ENCODE data around the gene KRR1. TPM values are rescaled to one million over a fixed set of nuclear protein-coding genes. Genes with fewer than 3 reads are reported as not detected.

KRR1 gene
- total RNA-seq, 1 experiment from 2014 or later: 192 TPM

DNA sequence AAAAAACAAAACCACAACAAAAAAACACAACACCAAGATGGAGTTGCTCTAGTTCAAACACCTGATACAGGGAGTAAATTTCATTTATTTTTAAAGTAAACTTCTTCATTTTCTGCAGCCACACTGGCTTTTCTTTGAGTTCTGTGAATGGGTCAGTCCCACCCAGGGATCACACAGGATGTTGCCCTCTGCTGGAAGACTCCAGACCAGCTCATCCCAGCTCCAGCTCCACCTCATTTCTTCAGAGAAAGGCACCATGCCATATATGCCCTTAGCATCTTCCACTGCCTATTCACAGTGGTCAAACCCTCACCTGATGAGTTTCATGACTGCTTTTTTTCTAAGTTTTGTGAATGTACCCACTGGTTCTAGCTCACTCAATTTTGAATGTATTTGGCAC is 22.9 kb downstream of the KRR1 start:
- no peak overlapping the region for H3K9ac ChIP-seq (ENCODE audit: low read length)
- no TSS peak for BruUV-seq (replicated peaks)
- no peak for TF ChIP-seq ELF1 (IDR thresholded peaks at IDR 0.05; ENCODE audit: borderline replicate concordance, low read depth)
- TF ChIP-seq SRF (IDR thresholded peaks at IDR 0.05; ENCODE audit: low read depth): no peak
- no peak for TF ChIP-seq SP1 (IDR thresholded peaks at IDR 0.05; ENCODE audit: low read depth)
- TF ChIP-seq POLR2AphosphoS5 (IDR thresholded peaks at IDR 0.05; ENCODE audit: low read depth, low read length): 0 out of 2 replicates have a peak, but pooled peaks have one; percentile 16
- no peak for TF ChIP-seq ZFX (IDR thresholded peaks at IDR 0.05)
- TF ChIP-seq, protein P1, sequence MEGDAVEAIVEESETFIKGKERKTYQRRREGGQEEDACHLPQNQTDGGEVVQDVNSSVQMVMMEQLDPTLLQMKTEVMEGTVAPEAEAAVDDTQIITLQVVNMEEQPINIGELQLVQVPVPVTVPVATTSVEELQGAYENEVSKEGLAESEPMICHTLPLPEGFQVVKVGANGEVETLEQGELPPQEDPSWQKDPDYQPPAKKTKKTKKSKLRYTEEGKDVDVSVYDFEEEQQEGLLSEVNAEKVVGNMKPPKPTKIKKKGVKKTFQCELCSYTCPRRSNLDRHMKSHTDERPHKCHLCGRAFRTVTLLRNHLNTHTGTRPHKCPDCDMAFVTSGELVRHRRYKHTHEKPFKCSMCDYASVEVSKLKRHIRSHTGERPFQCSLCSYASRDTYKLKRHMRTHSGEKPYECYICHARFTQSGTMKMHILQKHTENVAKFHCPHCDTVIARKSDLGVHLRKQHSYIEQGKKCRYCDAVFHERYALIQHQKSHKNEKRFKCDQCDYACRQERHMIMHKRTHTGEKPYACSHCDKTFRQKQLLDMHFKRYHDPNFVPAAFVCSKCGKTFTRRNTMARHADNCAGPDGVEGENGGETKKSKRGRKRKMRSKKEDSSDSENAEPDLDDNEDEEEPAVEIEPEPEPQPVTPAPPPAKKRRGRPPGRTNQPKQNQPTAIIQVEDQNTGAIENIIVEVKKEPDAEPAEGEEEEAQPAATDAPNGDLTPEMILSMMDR (IDR thresholded peaks at IDR 0.05 in 2 of 3, conservative IDR thresholded peaks at IDR 0.05 in 1 of 3; ENCODE audit: borderline replicate concordance in 1 of 3, insufficient read depth in 1 of 3, low read depth in 2 of 3, low read length in 2 of 3): peak; percentile 23 to 54 (median 43); a peak in 5 of 6 replicates
- TF ChIP-seq, protein P2, sequence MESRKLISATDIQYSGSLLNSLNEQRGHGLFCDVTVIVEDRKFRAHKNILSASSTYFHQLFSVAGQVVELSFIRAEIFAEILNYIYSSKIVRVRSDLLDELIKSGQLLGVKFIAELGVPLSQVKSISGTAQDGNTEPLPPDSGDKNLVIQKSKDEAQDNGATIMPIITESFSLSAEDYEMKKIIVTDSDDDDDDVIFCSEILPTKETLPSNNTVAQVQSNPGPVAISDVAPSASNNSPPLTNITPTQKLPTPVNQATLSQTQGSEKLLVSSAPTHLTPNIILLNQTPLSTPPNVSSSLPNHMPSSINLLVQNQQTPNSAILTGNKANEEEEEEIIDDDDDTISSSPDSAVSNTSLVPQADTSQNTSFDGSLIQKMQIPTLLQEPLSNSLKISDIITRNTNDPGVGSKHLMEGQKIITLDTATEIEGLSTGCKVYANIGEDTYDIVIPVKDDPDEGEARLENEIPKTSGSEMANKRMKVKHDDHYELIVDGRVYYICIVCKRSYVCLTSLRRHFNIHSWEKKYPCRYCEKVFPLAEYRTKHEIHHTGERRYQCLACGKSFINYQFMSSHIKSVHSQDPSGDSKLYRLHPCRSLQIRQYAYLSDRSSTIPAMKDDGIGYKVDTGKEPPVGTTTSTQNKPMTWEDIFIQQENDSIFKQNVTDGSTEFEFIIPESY (IDR thresholded peaks at IDR 0.05; ENCODE audit: extremely low read depth, insufficient replicate concordance, low read length): no peak
- TF ChIP-seq RAD21 (IDR thresholded peaks at IDR 0.05; ENCODE audit: low read depth): 0 out of 2 replicates have a peak, but pooled peaks have one; percentile 7
- TF ChIP-seq, protein P3, sequence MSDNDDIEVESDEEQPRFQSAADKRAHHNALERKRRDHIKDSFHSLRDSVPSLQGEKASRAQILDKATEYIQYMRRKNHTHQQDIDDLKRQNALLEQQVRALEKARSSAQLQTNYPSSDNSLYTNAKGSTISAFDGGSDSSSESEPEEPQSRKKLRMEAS (IDR thresholded peaks at IDR 0.05): no peak
- TF ChIP-seq POLR2A (IDR thresholded peaks at IDR 0.05; ENCODE audit: borderline replicate concordance, extremely low read depth, insufficient read depth, insufficient read length): no peak
- TF ChIP-seq, protein P4, sequence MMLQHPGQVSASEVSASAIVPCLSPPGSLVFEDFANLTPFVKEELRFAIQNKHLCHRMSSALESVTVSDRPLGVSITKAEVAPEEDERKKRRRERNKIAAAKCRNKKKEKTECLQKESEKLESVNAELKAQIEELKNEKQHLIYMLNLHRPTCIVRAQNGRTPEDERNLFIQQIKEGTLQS (IDR thresholded peaks at IDR 0.05): no peak
- TF ChIP-seq SIN3A (IDR thresholded peaks at IDR 0.05; ENCODE audit: low read depth): no peak
- no peak for TF ChIP-seq FOSL1 (IDR thresholded peaks at IDR 0.05; ENCODE audit: low read depth)
- no peak for TF ChIP-seq EGR1 (IDR thresholded peaks at IDR 0.05; ENCODE audit: low read depth)
- H3K27ac ChIP-seq (ENCODE audit: low read depth, low read length): peak overlapping the region; percentile 82; the same call in 1 of the 2 replicates
- intact Hi-C loops (cut with micrococcal nuclease): loop anchor here (5.0 kb wide), 2 partner anchors 156 to 1099 kb away; partner anchors contain the start of genes CAPS2 and GLIPR1L1
- H3K4me2 ChIP-seq (ENCODE audit: low read length): peak overlapping the region; percentile 62; the same call in 1 of the 2 replicates
- no peaks in the 10 kb centered on the region for H3K9me3 ChIP-seq (ENCODE audit: control insufficient read depth in 1 of 2, insufficient read depth in 1 of 2, low read depth in 1 of 2, low read length in 2 of 2)
- DNase-seq (ENCODE audit: low read depth, low spot score) (no peak), ATAC-seq (peak; percentile 67)
- H3K9me2 ChIP-seq (ENCODE audit: insufficient read depth): no peaks in the 10 kb centered on the region
- no peaks in the 10 kb centered on the region; a peak in 1 of 4 replicates for H3K36me3 ChIP-seq (ENCODE audit: control insufficient read depth in 1 of 2, insufficient read depth in 2 of 2, low read length in 2 of 2)
- H4K20me1 ChIP-seq (ENCODE audit: insufficient read depth): no peaks in the 10 kb centered on the region; the same call in 1 of the 2 replicates
- no peak overlapping the region for H3K4me3 ChIP-seq (replicated peaks in 1 of 2; ENCODE audit: low read depth in 1 of 2, low read length in 2 of 2)
- H3K27me3 ChIP-seq (ENCODE audit: insufficient read depth, low read length): no peaks in the 10 kb centered on the region
- H2AFZ ChIP-seq (ENCODE audit: low read depth, low read length, poor library complexity, severe bottlenecking): no peak overlapping the region
- ChIA-PET CTCF (interaction anchor here (0.7 to 1.0 kb wide), 3 partner anchors 9 to 1098 kb away, joined by 3 to 4 read pairs (median 3); no protein-coding TSS in a partner anchor), POLR2A (no interaction called here), RAD21 (ENCODE audit: low non-redundant PET in 1 of 2, low total read pairs in 2 of 2, uncharacterized antibody in 2 of 2, unreplicated experiment in 2 of 2) (no interaction called here)
- peaks cover 27 to 50% of the 10 kb centered on the region in 2 experiments for H3K4me1 ChIP-seq (ENCODE audit: control insufficient read depth in 1 of 2, insufficient read depth in 2 of 2, low read length in 2 of 2)
- H3K79me2 ChIP-seq (ENCODE audit: insufficient read depth, low read length): 0 out of 2 replicates have a peak, but pooled peaks cover 2% of the 10 kb centered on the region

Data from HCT116 (cell line).